Measurements from ENCODE around the gene TRIM50. TPM values are rescaled to one million over a fixed set of nuclear protein-coding genes. Genes with fewer than 3 reads are reported as not detected.
"Not testable (repeated sequence)": the region's sequence is repeated elsewhere in the genome, so short reads cannot be mapped to it uniquely, and the experiment has no call there.

The TRIM50 gene
- total and polyA plus RNA-seq, 2 of the 4 experiments (the other 2 are of a cell fraction), result not detected

GRCh38 chr7:73267813-73268212 lies 60.1 kb downstream of the TRIM50 start:
- H3K56ac ChIP-seq (ENCODE audit: extremely low read depth, insufficient read depth, low read length); H3K9me3 ChIP-seq (ENCODE audit: control insufficient read depth, insufficient read depth, low read length); CTCF ChIA-PET; H3K9me1 ChIP-seq (ENCODE audit: insufficient read depth, low read length); H2BK15ac ChIP-seq (ENCODE audit: low read depth, low read length); ATAC-seq (ENCODE audit: low read depth); H3K36me3 ChIP-seq (ENCODE audit: control insufficient read depth, insufficient read depth, low read length); BruUV-seq (replicated peaks); H2AK5ac ChIP-seq (ENCODE audit: low read depth, low read length); H3K27ac ChIP-seq (ENCODE audit: insufficient read depth, low read length); H4K91ac ChIP-seq (ENCODE audit: insufficient read depth, low read depth, low read length); H2AK9ac ChIP-seq (replicated peaks; ENCODE audit: low read depth, low read length, poor library complexity); H2BK5ac ChIP-seq (ENCODE audit: low read depth, low read length, poor library complexity, severe bottlenecking); dilution Hi-C loops (cut with HindIII; ENCODE audit: low sequenced_read_pairs, unreplicated experiment); H3K14ac ChIP-seq (replicated peaks; ENCODE audit: low read depth, low read length); H3K27me3 ChIP-seq (ENCODE audit: control insufficient read depth, insufficient read depth, low read length); H2AFZ ChIP-seq (replicated peaks; ENCODE audit: low read length, poor library complexity); H3K18ac ChIP-seq (ENCODE audit: low read depth, low read length); H4K8ac ChIP-seq (ENCODE audit: low read depth in 2 of 2, low read length in 2 of 2); POLR2A ChIA-PET (ENCODE audit: unreplicated experiment); H2BK20ac ChIP-seq (ENCODE audit: low read depth, low read length); in situ Hi-C loops (cut with MboI; ENCODE audit: low sequenced_read_pairs); H3K4me2 ChIP-seq (ENCODE audit: low read depth, low read length); H3K9ac ChIP-seq (ENCODE audit: low read depth, low read length); DNase-seq; H2BK120ac ChIP-seq (ENCODE audit: low read depth, low read length); H3K4me1 ChIP-seq (ENCODE audit: control insufficient read depth, insufficient read depth, low read length); intact Hi-C loops (cut with micrococcal nuclease); H3K4me3 ChIP-seq (ENCODE audit: insufficient read depth, low read depth, low read length); H3K79me1 ChIP-seq (ENCODE audit: low read depth in 1 of 2, low read length in 2 of 2); H3K23ac ChIP-seq (ENCODE audit: low read depth, low read length); H4K20me1 ChIP-seq (ENCODE audit: insufficient read depth, low read length): not testable (repeated sequence)
- 0 out of 2 replicates have a peak overlapping the region, but pooled peaks have one; percentile 14 for H3K4ac ChIP-seq (ENCODE audit: low read depth, low read length)
- H4K5ac ChIP-seq (ENCODE audit: low read depth, low read length), result peak overlapping the region; percentile 48; the same call in 1 of the 2 replicates
- no CpG with 5 or more reads among the region's 4 CpGs for WGBS, 2 experiments (ENCODE audit: extremely low coverage in 2 of 2, insufficient read length in 1 of 2)

DNA sequence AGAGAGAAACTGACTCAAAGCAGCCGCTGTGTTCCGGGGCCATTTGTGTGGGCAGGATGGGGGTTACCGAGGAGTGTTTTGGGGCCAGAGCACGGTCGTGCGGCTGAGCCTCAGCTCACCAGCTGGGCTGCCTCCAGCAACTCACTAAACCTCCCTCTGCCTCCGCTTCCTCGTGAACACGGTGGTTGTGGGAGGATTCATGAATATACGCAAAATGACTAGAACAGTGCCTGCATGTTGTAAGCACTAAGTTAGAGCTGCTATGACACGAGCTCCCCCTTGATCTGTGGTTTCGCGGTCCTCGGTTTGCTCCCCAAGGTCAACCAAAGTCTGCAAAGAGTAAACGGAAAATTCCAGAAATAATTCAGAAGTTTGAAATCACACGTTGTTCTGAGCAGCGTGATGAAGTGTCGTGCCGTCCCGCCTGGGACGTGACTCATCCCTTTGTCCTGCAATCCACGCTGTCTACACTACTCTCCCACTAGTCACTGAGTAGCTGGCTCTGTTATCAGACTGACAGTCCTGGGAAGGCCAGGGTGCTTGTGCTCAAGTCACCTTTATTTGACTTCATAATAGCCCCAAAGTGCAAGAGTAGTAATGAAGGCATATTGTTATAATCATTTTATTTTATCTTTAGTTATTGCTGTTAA lies 61.0 kb downstream of the TRIM50 start:
- H3K4me2 ChIP-seq (ENCODE audit: low read depth, low read length); H3K14ac ChIP-seq (replicated peaks; ENCODE audit: low read depth, low read length); intact Hi-C loops (cut with micrococcal nuclease); H4K20me1 ChIP-seq (ENCODE audit: insufficient read depth, low read length); H3K36me3 ChIP-seq (ENCODE audit: control insufficient read depth, insufficient read depth, low read length); H2BK5ac ChIP-seq (ENCODE audit: low read depth, low read length, poor library complexity, severe bottlenecking); H3K4me1 ChIP-seq (ENCODE audit: control insufficient read depth, insufficient read depth, low read length); CTCF ChIA-PET; in situ Hi-C loops (cut with MboI; ENCODE audit: low sequenced_read_pairs); H3K79me1 ChIP-seq (ENCODE audit: low read depth in 1 of 2, low read length in 2 of 2); H3K23ac ChIP-seq (ENCODE audit: low read depth, low read length); H4K5ac ChIP-seq (ENCODE audit: low read depth, low read length); H3K27me3 ChIP-seq (ENCODE audit: control insufficient read depth, insufficient read depth, low read length); H3K4ac ChIP-seq (ENCODE audit: low read depth, low read length); H2AK5ac ChIP-seq (ENCODE audit: low read depth, low read length); H3K56ac ChIP-seq (ENCODE audit: extremely low read depth, insufficient read depth, low read length); H3K9me1 ChIP-seq (ENCODE audit: insufficient read depth, low read length); H2BK15ac ChIP-seq (ENCODE audit: low read depth, low read length); dilution Hi-C loops (cut with HindIII; ENCODE audit: low sequenced_read_pairs, unreplicated experiment); H3K18ac ChIP-seq (ENCODE audit: low read depth, low read length); H2AFZ ChIP-seq (replicated peaks; ENCODE audit: low read length, poor library complexity); BruUV-seq (replicated peaks); POLR2A ChIA-PET (ENCODE audit: unreplicated experiment); H2BK20ac ChIP-seq (ENCODE audit: low read depth, low read length); H2BK120ac ChIP-seq (ENCODE audit: low read depth, low read length); H3K9ac ChIP-seq (ENCODE audit: low read depth, low read length); H3K4me3 ChIP-seq (ENCODE audit: insufficient read depth, low read depth, low read length); H3K9me3 ChIP-seq (ENCODE audit: control insufficient read depth, insufficient read depth, low read length); DNase-seq; H4K8ac ChIP-seq (ENCODE audit: low read depth in 2 of 2, low read length in 2 of 2); H2AK9ac ChIP-seq (replicated peaks; ENCODE audit: low read depth, low read length, poor library complexity); H3K27ac ChIP-seq (ENCODE audit: insufficient read depth, low read length); H4K91ac ChIP-seq (ENCODE audit: insufficient read depth, low read depth, low read length): not testable (repeated sequence)
- ATAC-seq (ENCODE audit: low read depth), result peak; percentile 94
- no CpG with 5 or more reads among the region's 22 CpGs for WGBS, 2 experiments (ENCODE audit: extremely low coverage in 2 of 2, insufficient read length in 1 of 2)
